Prostate gland (tissue), 2 donors: ENCODE measurements around the gene SORBS2. TPM values are rescaled to one million over a fixed set of nuclear protein-coding genes. Genes with fewer than 3 reads are reported as not detected.

Experiments used
- DNase-seq: peaks from one replicate; pipeline ENCODE4 v3.0.0-alpha.2; 2019; ENCODE audit warnings: low spot score
- H3K27ac ChIP-seq, 2 donors: fragments of 200-600 bp; sonication (generic); 2 replicates each; pipeline ENCODE4 v1.5.1; 2017 to 2019
- H3K27me3 ChIP-seq: fragments of 200-600 bp; sonication (generic); replicated peaks from 2 replicates; pipeline ENCODE4 v1.5.1; 2019; ENCODE audit not compliant: insufficient read depth
- H3K36me3 ChIP-seq, 2 donors: fragments of 200-600 bp; sonication (generic); 1 replicate in 1 of 2; 2 replicates in 1 of 2; pipeline versions ENCODE4 v1.5.1 to v1.8.1; 2017 to 2019
- H3K4me1 ChIP-seq: fragments of 200-600 bp; sonication (generic); replicated peaks from 2 replicates; pipeline ENCODE4 v1.5.1; 2019
- H3K4me3 ChIP-seq, 2 donors: fragments of 200-600 bp; sonication (generic); 2 replicates each; pipeline ENCODE4 v1.5.1; 2017 to 2019
- H3K9me3 ChIP-seq: fragments of 200-600 bp; sonication (generic); 2 replicates; pipeline ENCODE4 v1.5.1; 2017
- POLR2A ChIP-seq: fragments of 450-650 bp; IDR thresholded peaks from one replicate; pipeline ENCODE4 v1.6.1; 2016; ENCODE audit warnings: antibody characterized with exemption, mild to moderate bottlenecking
- POLR2AphosphoS5 ChIP-seq: sonication (generic); formaldehyde crosslinking; IDR thresholded peaks from one replicate; pipeline ENCODE4 v1.6.1; 2017; ENCODE audit warnings: antibody characterized with exemption
- WGBS: methylation state at CpG from one replicate; pipeline ENCODE4 v1.1.5; 2018; 5-methylcytosine and 5-hydroxymethylcytosine counted together
- intact Hi-C: fragments of 100-400 bp; cut with DNase I; formaldehyde crosslinking; loops from one replicate; pipeline ENCODE4 v1.14.2; 2022
- total RNA-seq, 2 donors: library from RNA; depleted of rRNA; stranded (reverse); fragments of >200 nt; gene quantifications; one replicate each; pipeline ENCODE4 v1.1.0, GENCODE V29; 2016
- TF ChIP-seq, protein P1 (sequence below), 4 experiments: fragments of 200-600 bp in 2 of 4; fragments of 450-650 bp in 2 of 4; sonication (generic) in 2 of 4; IDR thresholded peaks; 1 replicate in 3 of 4; 2 replicates in 1 of 4; pipeline ENCODE4 v1.5.1; 2016 to 2019; ENCODE audit warnings: antibody characterized with exemption in 4 of 4, mild to moderate bottlenecking in 2 of 4, moderate library complexity in 2 of 4

The SORBS2 gene
- total RNA-seq, 2 donors from 2014 or later: 175 to 242 TPM

DNA sequence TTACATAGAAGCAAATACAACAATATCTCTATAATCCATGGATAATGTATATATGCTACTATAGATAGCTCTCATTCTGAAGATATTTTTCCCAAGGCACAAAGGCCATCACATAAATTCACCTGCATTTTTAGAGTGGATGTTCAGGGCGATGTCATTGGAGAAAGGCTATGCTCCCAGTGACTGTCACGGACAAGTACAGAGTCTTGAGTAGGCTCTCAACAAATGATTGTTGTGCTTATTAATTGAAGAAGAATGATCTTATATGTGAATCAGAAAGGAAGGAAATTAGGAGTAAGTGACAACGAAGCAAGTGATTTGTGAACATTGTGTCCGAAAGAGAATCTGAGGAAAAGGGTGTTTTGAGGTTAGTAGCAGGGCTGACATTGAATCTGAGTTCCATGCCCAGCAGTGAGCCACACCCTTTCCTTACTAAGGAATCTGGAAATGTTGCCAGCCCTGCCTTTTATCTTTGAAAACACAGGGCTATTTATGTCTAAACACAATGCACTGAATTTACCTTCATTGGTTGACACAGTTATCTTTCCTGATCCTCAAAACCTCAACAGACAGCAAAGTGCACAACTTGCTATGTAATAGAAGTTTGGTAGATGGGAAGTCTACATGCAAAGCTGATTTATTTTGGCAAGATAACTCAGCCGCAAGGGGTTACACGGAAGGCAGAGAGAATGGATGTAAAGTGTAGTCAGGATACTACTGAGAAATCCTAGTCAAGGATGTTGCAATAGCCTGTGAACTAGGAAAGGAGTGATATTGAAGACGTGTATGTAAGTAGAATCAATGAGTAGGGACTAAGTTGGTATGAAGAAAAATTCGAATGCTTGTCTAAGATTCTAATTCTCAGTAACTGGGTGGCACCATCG lies 50.4 kb downstream of the SORBS2 start:
- Histone ChIP-seq H3K27ac (no peak overlapping the region), H3K4me3 (no peak overlapping the region), H3K36me3 (no peaks in the 10 kb centered on the region), H3K4me1 (no peaks in the 10 kb centered on the region), H3K27me3 (no peaks in the 10 kb centered on the region), H3K9me3 (no peaks in the 10 kb centered on the region)
- WGBS: 73% methylated on average over 9 of the region's 9 CpGs
- TF ChIP-seq POLR2A (no peak), POLR2AphosphoS5 (no peak)
- TF ChIP-seq, protein P1, sequence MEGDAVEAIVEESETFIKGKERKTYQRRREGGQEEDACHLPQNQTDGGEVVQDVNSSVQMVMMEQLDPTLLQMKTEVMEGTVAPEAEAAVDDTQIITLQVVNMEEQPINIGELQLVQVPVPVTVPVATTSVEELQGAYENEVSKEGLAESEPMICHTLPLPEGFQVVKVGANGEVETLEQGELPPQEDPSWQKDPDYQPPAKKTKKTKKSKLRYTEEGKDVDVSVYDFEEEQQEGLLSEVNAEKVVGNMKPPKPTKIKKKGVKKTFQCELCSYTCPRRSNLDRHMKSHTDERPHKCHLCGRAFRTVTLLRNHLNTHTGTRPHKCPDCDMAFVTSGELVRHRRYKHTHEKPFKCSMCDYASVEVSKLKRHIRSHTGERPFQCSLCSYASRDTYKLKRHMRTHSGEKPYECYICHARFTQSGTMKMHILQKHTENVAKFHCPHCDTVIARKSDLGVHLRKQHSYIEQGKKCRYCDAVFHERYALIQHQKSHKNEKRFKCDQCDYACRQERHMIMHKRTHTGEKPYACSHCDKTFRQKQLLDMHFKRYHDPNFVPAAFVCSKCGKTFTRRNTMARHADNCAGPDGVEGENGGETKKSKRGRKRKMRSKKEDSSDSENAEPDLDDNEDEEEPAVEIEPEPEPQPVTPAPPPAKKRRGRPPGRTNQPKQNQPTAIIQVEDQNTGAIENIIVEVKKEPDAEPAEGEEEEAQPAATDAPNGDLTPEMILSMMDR (IDR thresholded peaks at IDR 0.05): no peak
- intact Hi-C loops: no loop called here
- DNase-seq: no peak

DNA sequence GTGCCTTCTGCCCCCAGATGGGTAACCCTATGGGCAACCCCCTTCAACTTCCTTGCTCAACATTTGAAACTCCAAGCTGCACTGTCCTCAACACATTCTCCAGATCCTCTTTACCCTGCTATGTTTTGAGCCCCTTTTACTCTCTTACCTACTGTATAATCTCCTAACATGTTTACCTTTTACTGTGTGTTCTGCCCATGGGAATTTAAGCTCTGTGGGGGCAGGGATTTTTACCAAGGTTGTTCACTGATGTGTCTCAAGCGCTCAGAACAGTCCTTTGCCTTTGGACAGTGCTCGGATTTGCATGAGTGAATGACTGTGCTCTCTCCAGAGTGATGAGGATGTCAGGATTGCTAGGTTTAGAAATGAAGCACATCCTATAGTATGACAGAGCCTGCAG lies 53.2 kb downstream of the SORBS2 start:
- Histone ChIP-seq H3K27ac (no peak overlapping the region), H3K4me3 (no peak overlapping the region), H3K36me3 (no peaks in the 10 kb centered on the region), H3K27me3 (no peaks in the 10 kb centered on the region), H3K4me1 (no peaks in the 10 kb centered on the region), H3K9me3 (no peaks in the 10 kb centered on the region)
- WGBS: 76% methylated on average over 2 of the region's 2 CpGs
- intact Hi-C loops: loop anchor here (10.0 kb wide), 1 partner anchor 934 kb away; the partner anchor contains the start of gene ACSL1
- no peak for DNase-seq
- TF ChIP-seq, protein P1 (IDR thresholded peaks at IDR 0.05): no peak

DNA sequence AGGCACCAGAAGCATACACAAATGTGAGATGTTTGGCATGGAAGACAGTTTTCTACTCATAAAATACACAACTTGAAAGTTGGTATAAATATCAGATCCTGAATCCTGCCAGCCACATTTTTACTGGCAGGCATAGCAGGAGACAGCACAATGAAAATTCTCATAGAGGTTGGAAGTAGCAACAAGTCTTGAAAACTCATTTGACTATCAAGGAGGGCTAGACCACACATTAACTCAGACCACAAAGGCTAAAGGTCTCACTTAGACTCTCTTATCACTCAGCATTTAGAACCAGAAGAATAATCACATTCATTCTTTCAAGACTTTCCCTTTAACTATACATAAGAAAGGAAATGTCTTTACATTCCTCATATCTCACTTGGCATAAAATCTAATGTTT lies 56.5 kb downstream of the SORBS2 start:
- no peak overlapping the region for H3K4me3 ChIP-seq
- DNase-seq: no peak
- no peaks in the 10 kb centered on the region for H3K27me3 ChIP-seq
- TF ChIP-seq POLR2AphosphoS5 (no peak), POLR2A (no peak)
- TF ChIP-seq, protein P1 (IDR thresholded peaks at IDR 0.05): no peak
- intact Hi-C loops: loop anchor here (10.0 kb wide), 1 partner anchor 931 kb away; the partner anchor contains the start of gene ACSL1
- no peak overlapping the region for H3K27ac ChIP-seq
- no peaks in the 10 kb centered on the region for H3K4me1 ChIP-seq
- H3K9me3 ChIP-seq: no peaks in the 10 kb centered on the region
- H3K36me3 ChIP-seq: no peaks in the 10 kb centered on the region

DNA sequence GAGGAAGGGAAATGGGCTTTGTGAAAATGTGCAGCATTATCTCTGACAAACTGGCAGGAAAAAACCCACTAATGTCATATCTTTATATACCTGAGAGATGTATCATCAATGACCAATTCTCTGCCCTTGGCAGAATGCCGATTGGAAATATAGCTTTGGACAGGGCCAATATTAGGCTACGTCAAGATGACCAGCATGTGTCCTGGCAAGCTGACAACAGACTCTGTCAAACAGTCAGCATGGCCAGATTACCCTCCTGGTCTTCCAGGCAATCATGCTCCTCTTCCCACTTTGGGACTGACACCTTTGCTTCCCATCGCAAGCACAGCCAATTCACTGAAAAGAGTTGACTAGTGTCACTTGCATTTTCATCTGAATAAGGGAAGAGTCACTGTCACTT lies 57.0 kb downstream of the SORBS2 start:
- no peaks in the 10 kb centered on the region for H3K4me1 ChIP-seq
- no peak overlapping the region for H3K27ac ChIP-seq
- no peak for DNase-seq
- H3K36me3 ChIP-seq: no peaks in the 10 kb centered on the region
- H3K4me3 ChIP-seq: no peak overlapping the region
- no peaks in the 10 kb centered on the region for H3K27me3 ChIP-seq
- WGBS: 71% methylated on average over 3 of the region's 3 CpGs
- H3K9me3 ChIP-seq: no peaks in the 10 kb centered on the region
- intact Hi-C loops: loop anchor here (10.0 kb wide), 1 partner anchor 930 kb away; the partner anchor contains the start of gene ACSL1
- TF ChIP-seq POLR2A: no peak
- TF ChIP-seq, protein P1 (IDR thresholded peaks at IDR 0.05): no peak
- no peak for TF ChIP-seq POLR2AphosphoS5

DNA sequence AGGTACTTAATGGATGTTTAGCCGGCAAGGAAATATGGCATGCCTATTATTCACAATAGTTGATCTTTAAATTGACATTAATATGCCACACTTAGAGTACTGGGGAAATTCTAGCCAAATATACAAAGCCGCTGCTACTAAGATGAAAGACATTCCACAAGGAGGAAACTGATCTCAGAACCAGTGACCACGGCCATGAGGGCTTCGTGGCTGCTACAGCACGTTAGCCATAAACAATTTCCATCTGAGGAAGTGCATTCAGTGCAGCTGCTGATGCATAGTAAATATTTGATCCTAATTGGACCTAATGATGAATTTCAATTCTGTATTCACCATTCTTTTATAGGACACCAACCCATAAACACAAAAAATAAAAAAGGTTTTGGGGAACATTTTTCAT lies 59.1 kb downstream of the SORBS2 start:
- Histone ChIP-seq H3K4me1 (no peaks in the 10 kb centered on the region), H3K4me3 (no peak overlapping the region), H3K9me3 (no peaks in the 10 kb centered on the region), H3K36me3 (no peaks in the 10 kb centered on the region), H3K27ac (no peak overlapping the region), H3K27me3 (no peaks in the 10 kb centered on the region)
- TF ChIP-seq POLR2A: no peak
- TF ChIP-seq POLR2AphosphoS5: no peak
- TF ChIP-seq, protein P1 (IDR thresholded peaks at IDR 0.05): no peak
- 67% methylated on average over 5 of the region's 5 CpGs for WGBS
- DNase-seq: no peak
- intact Hi-C loops: loop anchor here (10.0 kb wide), 1 partner anchor 928 kb away; the partner anchor contains the start of gene ACSL1
